ENCODE results near the gene GORASP1. TPM values are rescaled to one million over a fixed set of nuclear protein-coding genes. Genes with fewer than 3 reads are reported as not detected.

Gene GORASP1
- total RNA-seq, 4 donors from 2014 or later: 45.8 to 72.9 (median 61.9) TPM

DNA sequence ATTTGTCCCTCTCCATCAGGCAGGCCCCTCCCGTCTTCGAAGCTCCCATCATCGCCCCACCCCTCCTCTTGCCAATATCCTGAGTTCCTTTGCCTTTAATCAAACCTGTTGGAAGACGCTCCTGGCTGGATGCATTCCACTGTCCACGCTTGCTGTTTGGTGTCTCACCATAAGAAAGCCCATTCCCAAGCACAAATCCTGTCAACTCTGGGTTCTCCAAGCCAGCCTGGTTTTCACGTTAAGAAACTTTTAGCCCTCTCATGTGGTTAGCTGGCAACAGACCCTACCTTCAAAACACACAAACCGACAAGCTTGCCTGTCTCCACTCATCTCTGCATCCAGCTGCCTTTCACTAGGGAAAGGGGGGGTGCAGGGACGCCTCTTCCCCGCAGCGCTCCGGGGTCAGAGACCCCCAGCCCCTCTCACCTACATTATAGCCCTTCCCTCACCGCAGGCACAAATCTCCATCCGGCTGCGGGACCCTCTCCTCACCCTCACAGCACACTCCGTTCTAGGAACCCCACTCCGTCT lies 1.1 kb downstream of the GORASP1 start:
- peak overlapping the region; percentile 64 to 91 (median 84) for H3K4me3 ChIP-seq
- TF ChIP-seq EP300 (IDR thresholded peaks at IDR 0.05): no peak
- TF ChIP-seq POLR2A (IDR thresholded peaks at IDR 0.05): no peak
- TF ChIP-seq, protein P1, sequence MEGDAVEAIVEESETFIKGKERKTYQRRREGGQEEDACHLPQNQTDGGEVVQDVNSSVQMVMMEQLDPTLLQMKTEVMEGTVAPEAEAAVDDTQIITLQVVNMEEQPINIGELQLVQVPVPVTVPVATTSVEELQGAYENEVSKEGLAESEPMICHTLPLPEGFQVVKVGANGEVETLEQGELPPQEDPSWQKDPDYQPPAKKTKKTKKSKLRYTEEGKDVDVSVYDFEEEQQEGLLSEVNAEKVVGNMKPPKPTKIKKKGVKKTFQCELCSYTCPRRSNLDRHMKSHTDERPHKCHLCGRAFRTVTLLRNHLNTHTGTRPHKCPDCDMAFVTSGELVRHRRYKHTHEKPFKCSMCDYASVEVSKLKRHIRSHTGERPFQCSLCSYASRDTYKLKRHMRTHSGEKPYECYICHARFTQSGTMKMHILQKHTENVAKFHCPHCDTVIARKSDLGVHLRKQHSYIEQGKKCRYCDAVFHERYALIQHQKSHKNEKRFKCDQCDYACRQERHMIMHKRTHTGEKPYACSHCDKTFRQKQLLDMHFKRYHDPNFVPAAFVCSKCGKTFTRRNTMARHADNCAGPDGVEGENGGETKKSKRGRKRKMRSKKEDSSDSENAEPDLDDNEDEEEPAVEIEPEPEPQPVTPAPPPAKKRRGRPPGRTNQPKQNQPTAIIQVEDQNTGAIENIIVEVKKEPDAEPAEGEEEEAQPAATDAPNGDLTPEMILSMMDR (IDR thresholded peaks at IDR 0.05): no peak
- no peaks in the 10 kb centered on the region for H3K27me3 ChIP-seq
- H3K36me3 ChIP-seq: peaks cover 0 to 24% (median 0%) of the 10 kb centered on the region in 3 donors
- peaks cover 0 to 62% (median 30%) of the 10 kb centered on the region in 4 donors for H3K4me1 ChIP-seq
- no peaks in the 10 kb centered on the region for H3K9me3 ChIP-seq
- H3K27ac ChIP-seq: peak overlapping the region; percentile 80 to 99 (median 96)
- DNase-seq (ENCODE audit: low spot score in 2 of 2): no peak
- 6% methylated on average over 16 of the region's 16 CpGs for WGBS, 2 donors

DNA sequence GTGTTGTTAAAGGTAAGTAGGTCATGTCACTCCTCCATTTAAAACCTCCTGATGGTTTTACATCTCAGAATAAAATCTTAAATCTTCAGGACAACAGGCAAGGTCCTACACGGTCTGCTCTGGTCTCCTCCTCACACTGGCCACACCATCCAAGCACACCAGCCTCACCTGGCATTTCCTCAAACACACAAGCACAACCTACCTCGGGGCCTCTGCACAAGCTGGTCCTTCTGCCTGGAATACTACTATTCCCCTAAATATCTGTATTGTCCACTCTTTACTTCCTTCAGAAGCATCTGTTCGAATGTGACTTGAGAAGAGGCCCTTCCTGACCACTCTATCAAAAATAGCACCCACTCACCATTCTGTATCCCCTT lies 1.8 kb downstream of the GORASP1 start:
- TF ChIP-seq, protein P1 (IDR thresholded peaks at IDR 0.05): no peak
- TF ChIP-seq POLR2A (IDR thresholded peaks at IDR 0.05): no peak
- TF ChIP-seq EP300 (IDR thresholded peaks at IDR 0.05): no peak
- Histone ChIP-seq H3K4me3 (peak overlapping the region in 1 of 4 donors; percentile 82), H3K9me3 (no peaks in the 10 kb centered on the region), H3K4me1 (peaks cover 0 to 67% (median 30%) of the 10 kb centered on the region in 4 donors), H3K36me3 (peaks cover 0 to 23% (median 0%) of the 10 kb centered on the region in 3 donors), H3K27me3 (no peaks in the 10 kb centered on the region), H3K27ac (peak overlapping the region in 3 of 4 donors; percentile 96 to 99 (median 97))
- DNase-seq (ENCODE audit: low spot score in 2 of 2): no peak
- WGBS, 2 donors: 68 to 76% methylated on average over 3 of the region's 3 CpGs

- TF ChIP-seq, protein P1 (IDR thresholded peaks at IDR 0.05): no peak
- no peak for TF ChIP-seq EP300 (IDR thresholded peaks at IDR 0.05)
- no peak for TF ChIP-seq POLR2A (IDR thresholded peaks at IDR 0.05)
- 86 to 87% methylated on average over 6 to 7 of the region's 7 CpGs for WGBS, 2 donors
- Histone ChIP-seq H3K4me3 (peak overlapping the region in 1 of 4 donors; percentile 82), H3K4me1 (peaks cover 0 to 67% (median 30%) of the 10 kb centered on the region in 4 donors), H3K9me3 (no peaks in the 10 kb centered on the region), H3K36me3 (peaks cover 0 to 23% (median 0%) of the 10 kb centered on the region in 3 donors), H3K27ac (peak overlapping the region in 1 of 4 donors; percentile 99), H3K27me3 (no peaks in the 10 kb centered on the region)
- DNase-seq (ENCODE audit: low spot score in 2 of 2): no peak
These were observed 2.3 kb downstream of the GORASP1 start for GRCh38 chr3:39104961-39105686.

- no peak for TF ChIP-seq POLR2A (IDR thresholded peaks at IDR 0.05)
- TF ChIP-seq EP300 (IDR thresholded peaks at IDR 0.05): no peak
- TF ChIP-seq, protein P1 (IDR thresholded peaks at IDR 0.05): no peak
- DNase-seq (ENCODE audit: low spot score in 2 of 2): no peak
- no peaks in the 10 kb centered on the region for H3K27me3 ChIP-seq
- H3K4me3 ChIP-seq: no peak overlapping the region
- peaks cover 0 to 32% (median 0%) of the 10 kb centered on the region in 3 donors for H3K36me3 ChIP-seq
- 59 to 69% methylated on average over 6 of the region's 6 CpGs for WGBS, 2 donors
- no peaks in the 10 kb centered on the region for H3K9me3 ChIP-seq
- peaks cover 0 to 67% (median 29%) of the 10 kb centered on the region in 4 donors for H3K4me1 ChIP-seq
- H3K27ac ChIP-seq: peak overlapping the region in 2 of 4 donors; percentile 46 to 99
These were observed 3.5 kb downstream of the GORASP1 start for GRCh38 chr3:39103791-39104552.

All from tibial nerve (tissue), 4 donors.